Mesenchymal stem cell (in vitro differentiated cells and primary cell): ENCODE results near the gene DPM2.
A peak's percentile ranks its signal among the peaks of the same experiment; 100 is the strongest.

Source experiments
- DNase-seq: peaks from one replicate; pipeline ENCODE4 v3.0.0-alpha.2; 2013
- H2AFZ ChIP-seq: one replicate; pipeline ENCODE4 v1.6.1; 2013; ENCODE audit warnings: low read depth, mild to moderate bottlenecking, control low read depth, inconsistent platforms, low read length, moderate library complexity
- H2AK5ac ChIP-seq: 2 replicates; pipeline ENCODE4 v1.6.1; 2013; ENCODE audit warnings: low read length, moderate library complexity, mild to moderate bottlenecking, inconsistent platforms; ENCODE audit not compliant: severe bottlenecking
- H2BK120ac ChIP-seq: one replicate; pipeline ENCODE4 v1.6.1; 2013; ENCODE audit warnings: low read depth, mild to moderate bottlenecking, inconsistent platforms, low read length, moderate library complexity
- H2BK12ac ChIP-seq, 2 experiments: one replicate each; pipeline ENCODE4 v1.6.1; 2013; ENCODE audit warnings: inconsistent platforms in 2 of 2, low read length in 2 of 2, mild to moderate bottlenecking in 2 of 2, moderate library complexity in 2 of 2, control low read depth in 1 of 2
- H2BK15ac ChIP-seq: one replicate; pipeline ENCODE4 v1.6.1; 2013; ENCODE audit warnings: mild to moderate bottlenecking, low read depth, inconsistent platforms; ENCODE audit not compliant: poor library complexity, severe bottlenecking
- H2BK5ac ChIP-seq: 2 replicates; pipeline ENCODE4 v1.6.1; 2013; ENCODE audit warnings: low read depth, mild to moderate bottlenecking, low read length, control low read depth, inconsistent platforms; ENCODE audit not compliant: poor library complexity, severe bottlenecking
- H3K14ac ChIP-seq, 2 experiments: one replicate each; pipeline ENCODE4 v1.6.1; 2013; ENCODE audit warnings: inconsistent platforms in 2 of 2, low read length in 2 of 2, control low read depth in 1 of 2, mild to moderate bottlenecking in 1 of 2, moderate library complexity in 1 of 2
- H3K18ac ChIP-seq, 2 experiments: one replicate each; pipeline ENCODE4 v1.6.1; 2013; ENCODE audit warnings: inconsistent platforms in 2 of 2, low read length in 2 of 2, control low read depth in 1 of 2, low read depth in 1 of 2, mild to moderate bottlenecking in 1 of 2
- H3K23ac ChIP-seq, 2 experiments: one replicate each; pipeline ENCODE4 v1.6.1; 2013; ENCODE audit warnings: inconsistent platforms in 2 of 2, low read length in 2 of 2, mild to moderate bottlenecking in 2 of 2, moderate library complexity in 2 of 2, control low read depth in 1 of 2
- H3K27ac ChIP-seq: 2 replicates; pipeline ENCODE4 v1.5.1; 2013; ENCODE audit warnings: mild to moderate bottlenecking, moderate library complexity, low read length, control low read depth, inconsistent platforms; ENCODE audit not compliant: poor library complexity, severe bottlenecking
- H3K27me3 ChIP-seq, 2 experiments: 2 replicates each; pipeline versions ENCODE4 v1.6.1 to v1.7.0; 2013; ENCODE audit warnings: low read length in 2 of 2, mild to moderate bottlenecking in 2 of 2, moderate library complexity in 2 of 2, control low read depth in 1 of 2, inconsistent platforms in 1 of 2; ENCODE audit not compliant: control insufficient read depth in 1 of 2, insufficient read depth in 1 of 2
- H3K36me3 ChIP-seq, 2 experiments: 2 replicates each; pipeline versions ENCODE4 v1.6.1 to v1.7.0; 2013; ENCODE audit warnings: low read length in 2 of 2, control low read depth in 1 of 2, inconsistent platforms in 1 of 2, low read depth in 1 of 2, mild to moderate bottlenecking in 1 of 2; ENCODE audit not compliant: insufficient read depth in 2 of 2, control insufficient read depth in 1 of 2
- H3K4ac ChIP-seq, 2 experiments: one replicate each; pipeline ENCODE4 v1.6.1; 2013; ENCODE audit warnings: inconsistent platforms in 2 of 2, low read length in 2 of 2, mild to moderate bottlenecking in 2 of 2, moderate library complexity in 2 of 2, control low read depth in 1 of 2, low read depth in 1 of 2
- H3K4me1 ChIP-seq: 2 replicates; pipeline ENCODE4 v1.6.1; 2013; ENCODE audit warnings: low read depth, low read length, control low read depth; ENCODE audit not compliant: control insufficient read depth, insufficient read depth
- H3K4me2 ChIP-seq: 2 replicates; pipeline ENCODE4 v1.6.1; 2013; ENCODE audit warnings: low read length, mild to moderate bottlenecking, inconsistent platforms; ENCODE audit not compliant: poor library complexity, severe bottlenecking
- H3K4me3 ChIP-seq, 2 experiments: 2 replicates each; pipeline versions ENCODE4 v1.5.1 to v1.7.0; 2013; ENCODE audit warnings: low read length in 2 of 2, mild to moderate bottlenecking in 2 of 2, control low read depth in 1 of 2, low read depth in 1 of 2; ENCODE audit not compliant: insufficient read depth in 1 of 2
- H3K79me1 ChIP-seq: replicated peaks from 2 replicates; pipeline ENCODE4 v1.6.1; 2013; ENCODE audit warnings: mild to moderate bottlenecking, control low read depth, low read length, inconsistent platforms; ENCODE audit not compliant: poor library complexity, severe bottlenecking
- H3K9ac ChIP-seq: 2 replicates; pipeline ENCODE4 v1.7.0; 2013; ENCODE audit warnings: mild to moderate bottlenecking, low read length, moderate library complexity
- H3K9me3 ChIP-seq: 2 replicates; pipeline ENCODE4 v1.7.0; 2013; ENCODE audit warnings: mild to moderate bottlenecking, low read length; ENCODE audit not compliant: control insufficient read depth
- H4K8ac ChIP-seq: one replicate; pipeline ENCODE4 v1.6.1; 2013; ENCODE audit warnings: inconsistent platforms, mild to moderate bottlenecking, low read length, moderate library complexity
- H4K91ac ChIP-seq: one replicate; pipeline ENCODE4 v1.6.1; 2013; ENCODE audit warnings: mild to moderate bottlenecking, low read length, inconsistent platforms
- WGBS: methylation state at CpG from one replicate; pipeline ENCODE4 v1.1.7; 2013; ENCODE audit warnings: mixed read lengths; 5-methylcytosine and 5-hydroxymethylcytosine counted together

The DPM2 gene

GRCh38 chr9:127973169-127974000 lies 35.7 kb upstream of the DPM2 start:
- Histone ChIP-seq H3K4ac (peak overlapping the region; percentile 12 to 64), H3K79me1 (peaks cover 59% of the 10 kb centered on the region), H3K9ac (peak overlapping the region; percentile 49), H2BK5ac (no peak overlapping the region), H3K27me3 (no peaks in the 10 kb centered on the region), H4K8ac (peak overlapping the region; percentile 20), H3K4me2 (no peak overlapping the region), H2AK5ac (peak overlapping the region; percentile 56), H3K23ac (peak overlapping the region in 1 of 2 experiments; percentile 73), H3K18ac (peak overlapping the region; percentile 77 to 89), H2AFZ (no peak overlapping the region), H3K9me3 (no peaks in the 10 kb centered on the region), H3K36me3 (peaks cover 0 to 3% of the 10 kb centered on the region in 2 experiments), H2BK15ac (peak overlapping the region; percentile 1), H2BK12ac (peak overlapping the region; percentile 22 to 51), H3K14ac (peak overlapping the region in 1 of 2 experiments; percentile 92), H4K91ac (peak overlapping the region; percentile 88), H3K27ac (no peak overlapping the region), H2BK120ac (peak overlapping the region; percentile 20), H3K4me1 (peaks cover 75% of the 10 kb centered on the region), H3K4me3 (no peak overlapping the region)
- 74% methylated on average over 17 of the region's 17 CpGs for WGBS
- no peak for DNase-seq

GRCh38 chr9:127972236-127972871 lies 34.7 kb upstream of the DPM2 start:
- Histone ChIP-seq H3K9me3 (no peaks in the 10 kb centered on the region), H3K4me1 (peaks cover 74% of the 10 kb centered on the region), H2AK5ac (peak overlapping the region; percentile 20), H4K8ac (peak overlapping the region; percentile 50), H3K27me3 (no peaks in the 10 kb centered on the region), H2BK5ac (no peak overlapping the region), H3K4ac (peak overlapping the region in 1 of 2 experiments; percentile 19), H3K79me1 (peaks cover 61% of the 10 kb centered on the region), H4K91ac (peak overlapping the region; percentile 81), H3K9ac (peak overlapping the region; percentile 49), H3K14ac (peak overlapping the region in 1 of 2 experiments; percentile 84), H2AFZ (no peak overlapping the region), H3K4me2 (no peak overlapping the region), H3K4me3 (peak overlapping the region in 1 of 2 experiments; percentile 24), H2BK12ac (peak overlapping the region; percentile 18 to 90), H3K27ac (no peak overlapping the region), H3K36me3 (peaks cover 0 to 3% of the 10 kb centered on the region in 2 experiments), H3K23ac (peak overlapping the region in 1 of 2 experiments; percentile 54), H2BK15ac (peak overlapping the region; percentile 17), H2BK120ac (peak overlapping the region; percentile 3), H3K18ac (peak overlapping the region; percentile 4 to 9)
- peak; percentile 35 for DNase-seq
- WGBS = 80% methylated on average over 12 of the region's 12 CpGs

DNA sequence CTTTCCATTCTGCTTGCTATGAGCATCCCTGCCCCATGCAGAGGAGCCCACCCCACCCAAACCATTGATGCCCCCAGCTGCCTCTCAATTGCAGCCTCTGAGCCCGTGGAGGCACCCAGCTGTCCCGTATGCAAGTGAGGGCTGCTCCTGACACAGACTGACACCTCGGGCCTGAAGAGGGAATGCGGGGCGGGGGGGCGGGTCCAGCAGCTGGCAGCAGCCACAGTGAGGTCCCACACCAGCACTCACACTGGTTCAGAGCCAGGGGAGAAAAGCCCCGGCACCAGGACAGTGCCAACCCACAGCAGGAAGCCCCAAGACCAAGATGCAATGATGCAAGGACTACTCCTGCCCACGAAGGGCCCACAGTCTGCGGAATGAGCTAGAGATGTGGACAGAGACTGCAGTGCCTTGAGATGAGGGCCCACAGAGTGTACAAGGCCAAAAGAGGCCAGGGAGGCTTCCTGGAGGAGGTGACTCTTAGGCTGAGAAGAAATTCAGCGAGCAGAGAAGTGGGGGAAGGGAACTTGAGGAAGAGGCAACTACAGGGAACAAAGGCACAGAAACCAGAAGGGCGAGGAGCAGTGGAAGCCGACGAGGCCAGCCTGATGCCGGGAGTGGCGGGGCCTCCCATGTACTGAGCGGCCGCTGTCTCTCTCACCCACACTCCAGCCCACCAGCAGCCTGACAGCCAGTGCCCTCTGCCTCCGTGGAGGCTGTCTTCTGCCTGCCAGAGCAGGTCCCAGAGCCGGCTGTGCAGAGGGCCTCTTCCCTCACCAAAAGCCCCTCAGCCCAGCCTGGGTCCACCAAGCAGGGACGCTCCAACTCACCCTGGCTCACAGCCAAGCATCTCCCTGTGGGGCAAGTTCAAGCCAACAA lies 33.9 kb upstream of the DPM2 start:
- Histone ChIP-seq H3K4me1 (peaks cover 76% of the 10 kb centered on the region), H2AK5ac (no peak overlapping the region)

More for the DNA sequence above, 33.9 kb upstream of the DPM2 start:
- Histone ChIP-seq H3K23ac (no peak overlapping the region), H3K9me3 (no peaks in the 10 kb centered on the region), H3K4me2 (no peak overlapping the region), H2AFZ (no peak overlapping the region), H4K8ac (peak overlapping the region; percentile 50), H3K36me3 (peaks cover 0 to 2% of the 10 kb centered on the region in 2 experiments), H3K9ac (peak overlapping the region; percentile 49), H3K4me3 (peak overlapping the region in 1 of 2 experiments; percentile 24), H2BK5ac (no peak overlapping the region), H3K18ac (peak overlapping the region in 1 of 2 experiments; percentile 76), H4K91ac (peak overlapping the region; percentile 55), H3K27me3 (no peaks in the 10 kb centered on the region), H2BK15ac (no peak overlapping the region), H3K14ac (peak overlapping the region in 1 of 2 experiments; percentile 64), H3K4ac (peak overlapping the region in 1 of 2 experiments; percentile 10), H2BK12ac (peak overlapping the region in 1 of 2 experiments; percentile 48), H3K27ac (no peak overlapping the region), H2BK120ac (peak overlapping the region; percentile 3), H3K79me1 (peaks cover 61% of the 10 kb centered on the region)
- WGBS = 56% methylated on average over 20 of the region's 20 CpGs
- peak; percentile 35 for DNase-seq
